HEK293 (cell line): Measurements from ENCODE around the gene SETD1B.

Experiments used
- KLF8 ChIP-seq: fragments of 450-650 bp; formaldehyde crosslinking; IDR thresholded peaks from 2 replicates; pipeline ENCODE4 v1.5.1; 2016; ENCODE audit warnings: missing biosample characterization, missing genetic modification characterization
- SALL2 ChIP-seq: fragments of 450-650 bp; formaldehyde crosslinking; IDR thresholded peaks from 2 replicates; pipeline ENCODE4 v1.5.0; 2017; ENCODE audit warnings: missing biosample characterization, mild to moderate bottlenecking, missing genetic modification characterization, borderline replicate concordance
- ZBTB26 ChIP-seq: fragments of 450-650 bp; formaldehyde crosslinking; optimal IDR thresholded peaks from 2 replicates; pipeline ENCODE3; 2016; ENCODE audit warnings: missing biosample characterization, mild to moderate bottlenecking, missing genetic modification characterization
- ZNF133 ChIP-seq: fragments of 450-650 bp; formaldehyde crosslinking; IDR thresholded peaks from 2 replicates; pipeline ENCODE4 v1.5.1; 2016; ENCODE audit warnings: missing biosample characterization, missing genetic modification characterization
- ZNF138 ChIP-seq: fragments of 450-650 bp; formaldehyde crosslinking; IDR thresholded peaks from 2 replicates; pipeline ENCODE4 v1.5.1; 2016; ENCODE audit warnings: missing biosample characterization, missing genetic modification characterization, borderline replicate concordance
- ZNF18 ChIP-seq: fragments of 450-650 bp; formaldehyde crosslinking; IDR thresholded peaks from 2 replicates; pipeline ENCODE4 v1.5.1; 2016; ENCODE audit warnings: missing biosample characterization, missing genetic modification characterization
- ZNF654 ChIP-seq: fragments of 450-650 bp; formaldehyde crosslinking; IDR thresholded peaks from 2 replicates; pipeline ENCODE4 v1.5.1; 2016; ENCODE audit warnings: low read depth, missing biosample characterization, missing genetic modification characterization
- ZNF776 ChIP-seq: fragments of 450-650 bp; formaldehyde crosslinking; IDR thresholded peaks from 2 replicates; pipeline ENCODE4 v1.5.0; 2017; ENCODE audit warnings: missing biosample characterization, missing genetic modification characterization, borderline replicate concordance
- ZNF837 ChIP-seq: fragments of 450-650 bp; formaldehyde crosslinking; IDR thresholded peaks from 2 replicates; pipeline ENCODE4 v1.5.1; 2016; ENCODE audit warnings: missing biosample characterization, missing genetic modification characterization
- TF ChIP-seq, protein P1 (sequence below): fragments of 450-650 bp; formaldehyde crosslinking; IDR thresholded peaks from 2 replicates; pipeline ENCODE4 v1.5.1; 2016; ENCODE audit warnings: missing biosample characterization, missing genetic modification characterization
- TF ChIP-seq, protein P2 (sequence below): fragments of 450-650 bp; formaldehyde crosslinking; IDR thresholded peaks from 2 replicates; pipeline ENCODE4 v1.5.1; 2017; ENCODE audit warnings: missing biosample characterization, missing genetic modification characterization
- TF ChIP-seq, protein P3 (sequence below): IDR thresholded peaks from 2 replicates; pipeline ENCODE4 v1.6.1; 2011; ENCODE audit warnings: mild to moderate bottlenecking, low read depth, low read length, borderline replicate concordance
- TF ChIP-seq, protein P4 (sequence below): fragments of 450-650 bp; formaldehyde crosslinking; IDR thresholded peaks from 2 replicates; pipeline ENCODE4 v1.5.1; 2016; ENCODE audit warnings: missing biosample characterization, missing genetic modification characterization

DNA sequence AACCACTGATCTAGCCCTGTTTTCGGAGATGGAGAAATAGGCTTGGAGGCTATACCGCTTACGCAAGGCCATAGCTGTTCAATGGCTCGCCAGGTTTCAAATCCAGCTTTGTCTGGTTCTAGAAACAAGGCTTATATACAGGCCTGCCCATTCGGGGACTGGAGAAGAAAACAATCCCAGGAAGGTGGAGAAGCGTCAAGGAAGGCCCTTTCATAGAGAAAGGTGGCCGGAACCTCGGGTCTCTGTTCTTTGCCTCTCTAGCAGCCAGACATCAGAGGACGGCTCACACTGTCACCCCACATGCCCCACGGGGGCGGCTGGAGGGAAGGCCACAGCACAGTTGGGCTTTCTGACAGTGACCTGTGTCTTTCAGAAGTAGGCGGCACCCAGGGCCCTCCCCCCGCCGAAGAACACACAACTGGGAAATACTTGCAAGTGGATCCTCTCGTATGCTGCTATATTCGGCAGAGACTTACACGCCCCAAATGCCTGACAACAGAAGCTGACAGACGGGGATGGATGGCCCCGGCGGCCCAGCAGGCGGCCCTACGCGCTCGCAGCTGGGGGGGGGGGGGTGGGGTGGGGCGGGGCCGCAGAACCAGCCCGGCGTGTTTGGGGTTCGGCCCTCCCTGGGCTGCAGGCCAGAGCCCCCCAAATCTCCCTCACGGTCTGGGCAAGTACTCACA is 4.5 kb upstream of the SETD1B start:
- TF ChIP-seq ZNF837 (tag by site-specific recombination): no peak
- no peak for TF ChIP-seq ZNF138 (tag by site-specific recombination)
- TF ChIP-seq, protein P1, sequence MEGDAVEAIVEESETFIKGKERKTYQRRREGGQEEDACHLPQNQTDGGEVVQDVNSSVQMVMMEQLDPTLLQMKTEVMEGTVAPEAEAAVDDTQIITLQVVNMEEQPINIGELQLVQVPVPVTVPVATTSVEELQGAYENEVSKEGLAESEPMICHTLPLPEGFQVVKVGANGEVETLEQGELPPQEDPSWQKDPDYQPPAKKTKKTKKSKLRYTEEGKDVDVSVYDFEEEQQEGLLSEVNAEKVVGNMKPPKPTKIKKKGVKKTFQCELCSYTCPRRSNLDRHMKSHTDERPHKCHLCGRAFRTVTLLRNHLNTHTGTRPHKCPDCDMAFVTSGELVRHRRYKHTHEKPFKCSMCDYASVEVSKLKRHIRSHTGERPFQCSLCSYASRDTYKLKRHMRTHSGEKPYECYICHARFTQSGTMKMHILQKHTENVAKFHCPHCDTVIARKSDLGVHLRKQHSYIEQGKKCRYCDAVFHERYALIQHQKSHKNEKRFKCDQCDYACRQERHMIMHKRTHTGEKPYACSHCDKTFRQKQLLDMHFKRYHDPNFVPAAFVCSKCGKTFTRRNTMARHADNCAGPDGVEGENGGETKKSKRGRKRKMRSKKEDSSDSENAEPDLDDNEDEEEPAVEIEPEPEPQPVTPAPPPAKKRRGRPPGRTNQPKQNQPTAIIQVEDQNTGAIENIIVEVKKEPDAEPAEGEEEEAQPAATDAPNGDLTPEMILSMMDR (tag by site-specific recombination): no peak
- no peak for TF ChIP-seq ZNF776
- TF ChIP-seq SALL2: no peak
- TF ChIP-seq, protein P2, sequence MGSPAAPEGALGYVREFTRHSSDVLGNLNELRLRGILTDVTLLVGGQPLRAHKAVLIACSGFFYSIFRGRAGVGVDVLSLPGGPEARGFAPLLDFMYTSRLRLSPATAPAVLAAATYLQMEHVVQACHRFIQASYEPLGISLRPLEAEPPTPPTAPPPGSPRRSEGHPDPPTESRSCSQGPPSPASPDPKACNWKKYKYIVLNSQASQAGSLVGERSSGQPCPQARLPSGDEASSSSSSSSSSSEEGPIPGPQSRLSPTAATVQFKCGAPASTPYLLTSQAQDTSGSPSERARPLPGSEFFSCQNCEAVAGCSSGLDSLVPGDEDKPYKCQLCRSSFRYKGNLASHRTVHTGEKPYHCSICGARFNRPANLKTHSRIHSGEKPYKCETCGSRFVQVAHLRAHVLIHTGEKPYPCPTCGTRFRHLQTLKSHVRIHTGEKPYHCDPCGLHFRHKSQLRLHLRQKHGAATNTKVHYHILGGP (tag by site-specific recombination): no peak
- TF ChIP-seq, protein P3, sequence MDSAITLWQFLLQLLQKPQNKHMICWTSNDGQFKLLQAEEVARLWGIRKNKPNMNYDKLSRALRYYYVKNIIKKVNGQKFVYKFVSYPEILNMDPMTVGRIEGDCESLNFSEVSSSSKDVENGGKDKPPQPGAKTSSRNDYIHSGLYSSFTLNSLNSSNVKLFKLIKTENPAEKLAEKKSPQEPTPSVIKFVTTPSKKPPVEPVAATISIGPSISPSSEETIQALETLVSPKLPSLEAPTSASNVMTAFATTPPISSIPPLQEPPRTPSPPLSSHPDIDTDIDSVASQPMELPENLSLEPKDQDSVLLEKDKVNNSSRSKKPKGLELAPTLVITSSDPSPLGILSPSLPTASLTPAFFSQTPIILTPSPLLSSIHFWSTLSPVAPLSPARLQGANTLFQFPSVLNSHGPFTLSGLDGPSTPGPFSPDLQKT: no peak
- TF ChIP-seq, protein P4, sequence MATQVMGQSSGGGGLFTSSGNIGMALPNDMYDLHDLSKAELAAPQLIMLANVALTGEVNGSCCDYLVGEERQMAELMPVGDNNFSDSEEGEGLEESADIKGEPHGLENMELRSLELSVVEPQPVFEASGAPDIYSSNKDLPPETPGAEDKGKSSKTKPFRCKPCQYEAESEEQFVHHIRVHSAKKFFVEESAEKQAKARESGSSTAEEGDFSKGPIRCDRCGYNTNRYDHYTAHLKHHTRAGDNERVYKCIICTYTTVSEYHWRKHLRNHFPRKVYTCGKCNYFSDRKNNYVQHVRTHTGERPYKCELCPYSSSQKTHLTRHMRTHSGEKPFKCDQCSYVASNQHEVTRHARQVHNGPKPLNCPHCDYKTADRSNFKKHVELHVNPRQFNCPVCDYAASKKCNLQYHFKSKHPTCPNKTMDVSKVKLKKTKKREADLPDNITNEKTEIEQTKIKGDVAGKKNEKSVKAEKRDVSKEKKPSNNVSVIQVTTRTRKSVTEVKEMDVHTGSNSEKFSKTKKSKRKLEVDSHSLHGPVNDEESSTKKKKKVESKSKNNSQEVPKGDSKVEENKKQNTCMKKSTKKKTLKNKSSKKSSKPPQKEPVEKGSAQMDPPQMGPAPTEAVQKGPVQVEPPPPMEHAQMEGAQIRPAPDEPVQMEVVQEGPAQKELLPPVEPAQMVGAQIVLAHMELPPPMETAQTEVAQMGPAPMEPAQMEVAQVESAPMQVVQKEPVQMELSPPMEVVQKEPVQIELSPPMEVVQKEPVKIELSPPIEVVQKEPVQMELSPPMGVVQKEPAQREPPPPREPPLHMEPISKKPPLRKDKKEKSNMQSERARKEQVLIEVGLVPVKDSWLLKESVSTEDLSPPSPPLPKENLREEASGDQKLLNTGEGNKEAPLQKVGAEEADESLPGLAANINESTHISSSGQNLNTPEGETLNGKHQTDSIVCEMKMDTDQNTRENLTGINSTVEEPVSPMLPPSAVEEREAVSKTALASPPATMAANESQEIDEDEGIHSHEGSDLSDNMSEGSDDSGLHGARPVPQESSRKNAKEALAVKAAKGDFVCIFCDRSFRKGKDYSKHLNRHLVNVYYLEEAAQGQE (tag by site-specific recombination): no peak
- no peak; the same call in 1 of the 2 replicates for TF ChIP-seq KLF8 (tag by site-specific recombination)
- TF ChIP-seq ZBTB26: no peak
- TF ChIP-seq ZNF133: no peak
- no peak for TF ChIP-seq ZNF654 (tag by site-specific recombination)
- no peak for TF ChIP-seq ZNF18 (tag by site-specific recombination)
